Mesodermal cell (in vitro differentiated cells): Measurements from ENCODE around the gene RNF128. TPM values are rescaled to one million over a fixed set of nuclear protein-coding genes. Genes with fewer than 3 reads are reported as not detected.

Source experiments
- H3K27ac ChIP-seq: 2 replicates; pipeline ENCODE4 v1.7.0; 2013; ENCODE audit warnings: mild to moderate bottlenecking, low read depth, low read length, moderate library complexity; ENCODE audit not compliant: severe bottlenecking
- H3K36me3 ChIP-seq: 2 replicates; pipeline ENCODE4 v1.7.1; 2013; ENCODE audit warnings: mild to moderate bottlenecking, low read length, moderate library complexity; ENCODE audit not compliant: control insufficient read depth, insufficient read depth
- H3K4me1 ChIP-seq: one replicate; pipeline ENCODE4 v1.7.1; 2013; ENCODE audit warnings: mild to moderate bottlenecking, low read length; ENCODE audit not compliant: insufficient read depth, control insufficient read depth, poor library complexity, severe bottlenecking
- H3K4me3 ChIP-seq: 2 replicates; pipeline ENCODE4 v1.7.0; 2013; ENCODE audit warnings: low read length, control low read depth, mild to moderate bottlenecking; ENCODE audit not compliant: insufficient read depth, poor library complexity, severe bottlenecking; ENCODE audit errors: extremely low read depth
- H3K9me3 ChIP-seq: 2 replicates; pipeline ENCODE4 v1.7.1; 2013; ENCODE audit warnings: mild to moderate bottlenecking, low read length, moderate library complexity; ENCODE audit not compliant: control insufficient read depth
- WGBS, 2 experiments: methylation state at CpG; one replicate each; pipeline ENCODE4 v1.1.5; 2013; ENCODE audit warnings: missing lambda C conversion rate in 2 of 2; ENCODE audit not compliant: insufficient coverage in 2 of 2; 5-methylcytosine and 5-hydroxymethylcytosine counted together
- polyA plus RNA-seq, 2 experiments: library from polyadenylated mRNA; stranded (reverse); fragments of 50-300 nt; gene quantifications; one replicate each; pipeline ENCODE4 v1.2.3, GENCODE V29; 2013

The RNF128 gene, protein sequence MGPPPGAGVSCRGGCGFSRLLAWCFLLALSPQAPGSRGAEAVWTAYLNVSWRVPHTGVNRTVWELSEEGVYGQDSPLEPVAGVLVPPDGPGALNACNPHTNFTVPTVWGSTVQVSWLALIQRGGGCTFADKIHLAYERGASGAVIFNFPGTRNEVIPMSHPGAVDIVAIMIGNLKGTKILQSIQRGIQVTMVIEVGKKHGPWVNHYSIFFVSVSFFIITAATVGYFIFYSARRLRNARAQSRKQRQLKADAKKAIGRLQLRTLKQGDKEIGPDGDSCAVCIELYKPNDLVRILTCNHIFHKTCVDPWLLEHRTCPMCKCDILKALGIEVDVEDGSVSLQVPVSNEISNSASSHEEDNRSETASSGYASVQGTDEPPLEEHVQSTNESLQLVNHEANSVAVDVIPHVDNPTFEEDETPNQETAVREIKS
- polyA plus RNA-seq (2013, experiment 1 of 2), result 6.9 TPM
- polyA plus RNA-seq (2013, experiment 2 of 2), result 5.8 TPM

DNA sequence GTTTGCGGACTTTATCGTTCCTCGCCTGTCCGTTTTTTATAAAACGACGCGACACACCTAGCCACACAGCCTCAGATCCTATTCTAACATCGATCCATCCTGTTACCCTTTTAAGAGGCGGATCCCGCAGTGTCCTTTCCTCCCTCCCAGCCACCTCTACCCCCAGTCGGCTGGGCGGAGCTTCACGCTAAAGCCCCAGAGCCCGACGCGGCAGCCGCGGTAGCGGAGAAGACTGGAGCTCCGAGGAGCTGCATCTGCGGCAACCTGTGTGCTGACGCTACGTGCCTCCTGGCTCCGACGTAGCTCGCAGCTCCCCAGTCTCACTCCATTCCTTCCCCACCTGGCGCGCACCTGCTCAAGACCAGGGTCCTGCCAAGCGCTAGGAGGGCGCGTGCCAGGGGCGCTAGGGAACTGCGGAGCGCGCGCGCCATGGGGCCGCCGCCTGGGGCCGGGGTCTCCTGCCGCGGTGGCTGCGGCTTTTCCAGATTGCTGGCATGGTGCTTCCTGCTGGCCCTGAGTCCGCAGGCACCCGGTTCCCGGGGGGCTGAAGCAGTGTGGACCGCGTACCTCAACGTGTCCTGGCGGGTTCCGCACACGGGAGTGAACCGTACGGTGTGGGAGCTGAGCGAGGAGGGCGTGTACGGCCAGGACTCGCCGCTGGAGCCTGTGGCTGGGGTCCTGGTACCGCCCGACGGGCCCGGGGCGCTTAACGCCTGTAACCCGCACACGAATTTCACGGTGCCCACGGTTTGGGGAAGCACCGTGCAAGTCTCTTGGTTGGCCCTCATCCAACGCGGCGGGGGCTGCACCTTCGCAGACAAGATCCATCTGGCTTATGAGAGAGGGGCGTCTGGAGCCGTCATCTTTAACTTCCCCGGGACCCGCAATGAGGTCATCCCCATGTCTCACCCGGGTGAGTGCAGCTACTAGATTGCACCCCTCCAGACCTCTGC is at the start of gene RNF128:
Gene RNF128 (plus strand): TSS at position 217 of the 953 bp plus-strand sequence. CDS start 213 bp downstream, at position 430.
- Histone ChIP-seq H3K4me1 (peaks cover 8% of the 10 kb centered on the region), H3K27ac (no peak within 1 kb of the TSS), H3K4me3 (peak within 1 kb of the TSS; percentile 49)

GRCh38 chrX:106680716-106681115 is 45.8 kb upstream of the RNF128 start:
- H3K4me3 ChIP-seq, result no peak overlapping the region
- no peaks in the 10 kb centered on the region for H3K36me3 ChIP-seq
- 100% methylated on average over 1 of the region's 2 CpGs; no CpG with 5 or more reads in 1 of the 2 experiments for WGBS, 2 experiments
- no peaks in the 10 kb centered on the region for H3K9me3 ChIP-seq
- H3K4me1 ChIP-seq, result no peaks in the 10 kb centered on the region
- no peak overlapping the region for H3K27ac ChIP-seq

More for the DNA sequence above, at the start of gene RNF128:
- no peaks in the 10 kb centered on the region for H3K9me3 ChIP-seq
- WGBS, 2 experiments, result 1% methylated on average over 20 to 39 of the region's 79 CpGs
- no peaks in the 10 kb centered on the region for H3K36me3 ChIP-seq

GRCh38 chrX:106684207-106684606 is 42.3 kb upstream of the RNF128 start:
- Histone ChIP-seq H3K4me3 (no peak overlapping the region), H3K9me3 (no peaks in the 10 kb centered on the region), H3K27ac (no peak overlapping the region), H3K4me1 (no peaks in the 10 kb centered on the region), H3K36me3 (no peaks in the 10 kb centered on the region)
- WGBS, 2 experiments, result 67% methylated on average over 1 of the region's 4 CpGs; no CpG with 5 or more reads in 1 of the 2 experiments

- Histone ChIP-seq H3K4me1 (no peaks in the 10 kb centered on the region), H3K27ac (no peak overlapping the region), H3K9me3 (no peaks in the 10 kb centered on the region), H3K36me3 (no peaks in the 10 kb centered on the region), H3K4me3 (no peak overlapping the region)
- WGBS, 2 experiments, result 72 to 94% methylated on average over 2 to 3 of the region's 7 CpGs
These were observed 34.0 kb upstream of the RNF128 start for GRCh38 chrX:106692425-106693065.

- no peaks in the 10 kb centered on the region for H3K9me3 ChIP-seq
- no peak overlapping the region for H3K4me3 ChIP-seq
- peaks cover 3% of the 10 kb centered on the region for H3K4me1 ChIP-seq
- no peak overlapping the region for H3K27ac ChIP-seq
- no CpG with 5 or more reads among the region's 3 CpGs for WGBS, 2 experiments
- H3K36me3 ChIP-seq, result no peaks in the 10 kb centered on the region
These were observed 30.0 kb upstream of the RNF128 start for GRCh38 chrX:106696502-106696901.

DNA sequence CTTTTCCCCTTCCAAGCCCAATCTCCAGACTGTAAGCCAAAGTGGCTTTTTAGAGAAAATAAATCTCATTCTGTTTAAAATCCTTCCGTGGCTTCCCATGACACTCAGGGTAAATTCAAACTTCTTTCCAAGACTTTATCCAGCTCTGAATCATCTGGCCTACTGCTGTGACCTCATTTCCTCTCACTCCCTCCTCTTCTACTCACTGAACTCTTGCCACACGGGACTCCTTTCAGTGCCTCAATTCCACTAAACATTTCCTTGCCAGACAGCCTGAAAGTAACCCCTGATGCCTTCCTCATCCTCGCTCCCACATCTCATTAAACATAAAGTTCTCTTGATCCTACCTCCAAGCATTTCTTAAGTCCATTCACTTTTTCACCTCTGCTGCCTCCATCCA is 27.8 kb upstream of the RNF128 start:
- Histone ChIP-seq H3K4me3 (no peak overlapping the region), H3K4me1 (peaks cover 6% of the 10 kb centered on the region), H3K27ac (no peak overlapping the region), H3K36me3 (no peaks in the 10 kb centered on the region), H3K9me3 (no peaks in the 10 kb centered on the region)
- WGBS, 2 experiments, result 71 to 80% methylated on average over 1 of the region's 3 CpGs

GRCh38 chrX:106702636-106703035 is 23.9 kb upstream of the RNF128 start:
- H3K4me1 ChIP-seq, result peaks cover 8% of the 10 kb centered on the region
- no peak overlapping the region for H3K4me3 ChIP-seq
- H3K9me3 ChIP-seq, result no peaks in the 10 kb centered on the region
- no CpG with 5 or more reads among the region's 1 CpG for WGBS, 2 experiments
- no peak overlapping the region for H3K27ac ChIP-seq
- H3K36me3 ChIP-seq, result no peaks in the 10 kb centered on the region

GRCh38 chrX:106706466-106706865 is 20.0 kb upstream of the RNF128 start:
- no CpG with 5 or more reads among the region's 3 CpGs for WGBS, 2 experiments

GRCh38 chrX:106707771-106708454 is 18.6 kb upstream of the RNF128 start:
- Histone ChIP-seq H3K4me1 (peaks cover 6% of the 10 kb centered on the region), H3K4me3 (no peak overlapping the region), H3K27ac (peak overlapping the region; percentile 43), H3K9me3 (no peaks in the 10 kb centered on the region), H3K36me3 (no peaks in the 10 kb centered on the region)
- no CpG with 5 or more reads among the region's 3 CpGs for WGBS, 2 experiments

More at GRCh38 chrX:106706466-106706865, 20.0 kb upstream of the RNF128 start:
- no peaks in the 10 kb centered on the region for H3K9me3 ChIP-seq
- H3K4me1 ChIP-seq, result peaks cover 7% of the 10 kb centered on the region
- no peaks in the 10 kb centered on the region for H3K36me3 ChIP-seq
- no peak overlapping the region for H3K27ac ChIP-seq
- no peak overlapping the region for H3K4me3 ChIP-seq

DNA sequence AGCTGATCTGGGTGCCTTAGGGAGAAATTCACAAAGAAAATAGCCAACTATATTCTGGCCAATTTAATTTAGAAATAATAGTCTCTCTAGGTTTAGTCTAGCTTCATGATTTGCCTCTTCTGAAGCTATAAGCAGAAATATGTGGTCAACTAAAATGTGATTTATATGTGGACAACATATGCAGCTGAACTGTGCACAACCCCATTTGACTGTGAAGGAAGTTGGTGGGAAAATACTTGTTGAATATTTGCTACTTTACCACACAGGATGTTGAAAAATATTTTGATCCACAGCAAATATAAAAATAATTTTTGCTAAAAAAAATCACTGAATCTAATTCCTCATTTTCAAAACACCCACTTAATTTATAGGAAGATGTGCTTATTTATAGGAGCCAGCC is 15.7 kb upstream of the RNF128 start:
- no peaks in the 10 kb centered on the region for H3K36me3 ChIP-seq
- no peak overlapping the region for H3K27ac ChIP-seq
- H3K9me3 ChIP-seq, result no peaks in the 10 kb centered on the region
- H3K4me1 ChIP-seq, result peaks cover 5% of the 10 kb centered on the region
- H3K4me3 ChIP-seq, result no peak overlapping the region
